HG02870 (cell line): ENCODE data around the gene DHRS13.
A peak's percentile ranks its signal among the peaks of the same experiment; 100 is the strongest.

Experiments
- ATAC-seq: cut with Tn5 transposase; IDR thresholded peaks from one replicate; pipeline ENCODE4 v1.9.1; 2021; ENCODE audit warnings: mild to moderate bottlenecking, moderate library complexity; ENCODE audit not compliant: unreplicated experiment

Gene DHRS13, protein sequence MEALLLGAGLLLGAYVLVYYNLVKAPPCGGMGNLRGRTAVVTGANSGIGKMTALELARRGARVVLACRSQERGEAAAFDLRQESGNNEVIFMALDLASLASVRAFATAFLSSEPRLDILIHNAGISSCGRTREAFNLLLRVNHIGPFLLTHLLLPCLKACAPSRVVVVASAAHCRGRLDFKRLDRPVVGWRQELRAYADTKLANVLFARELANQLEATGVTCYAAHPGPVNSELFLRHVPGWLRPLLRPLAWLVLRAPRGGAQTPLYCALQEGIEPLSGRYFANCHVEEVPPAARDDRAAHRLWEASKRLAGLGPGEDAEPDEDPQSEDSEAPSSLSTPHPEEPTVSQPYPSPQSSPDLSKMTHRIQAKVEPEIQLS

DNA sequence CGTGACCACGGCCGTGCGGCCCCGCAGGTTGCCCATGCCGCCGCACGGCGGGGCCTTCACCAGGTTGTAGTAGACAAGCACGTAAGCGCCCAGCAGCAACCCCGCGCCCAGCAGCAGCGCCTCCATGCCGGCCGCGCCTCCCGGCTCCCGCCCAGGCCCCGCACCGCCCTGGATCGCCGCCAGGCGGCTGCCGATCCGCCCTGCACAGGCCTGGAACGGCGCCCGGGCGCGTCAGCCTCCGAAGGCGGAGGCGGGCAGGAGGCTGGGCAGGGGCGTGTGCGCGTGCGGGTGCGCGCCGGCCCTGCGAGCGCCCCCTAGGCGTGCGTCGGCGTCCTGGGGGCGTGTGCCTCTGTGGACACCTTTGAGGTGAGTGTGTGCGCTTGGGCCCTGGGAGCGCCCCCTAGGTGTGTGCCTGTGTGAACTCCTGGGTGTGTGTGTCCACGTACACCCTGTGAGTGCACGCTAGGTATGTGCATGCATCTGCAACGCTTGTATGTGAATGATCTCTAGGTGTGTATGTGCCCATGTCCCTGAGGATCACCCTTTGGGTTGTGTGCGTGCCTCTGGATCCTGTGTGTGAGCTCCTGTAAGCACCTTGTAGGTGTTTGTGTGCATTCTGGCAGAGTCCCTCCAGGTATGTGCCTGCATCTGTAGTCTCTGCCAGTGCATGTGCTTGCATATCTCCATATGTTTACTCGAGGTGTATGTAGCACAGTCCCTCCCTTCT, at the start of gene DHRS13:
Gene DHRS13, minus strand, starts transcription at position 261 of the 727 bp plus-strand sequence. Its CDS starts 135 bp downstream, at position 126.
- peak; percentile 81 for ATAC-seq

DNA sequence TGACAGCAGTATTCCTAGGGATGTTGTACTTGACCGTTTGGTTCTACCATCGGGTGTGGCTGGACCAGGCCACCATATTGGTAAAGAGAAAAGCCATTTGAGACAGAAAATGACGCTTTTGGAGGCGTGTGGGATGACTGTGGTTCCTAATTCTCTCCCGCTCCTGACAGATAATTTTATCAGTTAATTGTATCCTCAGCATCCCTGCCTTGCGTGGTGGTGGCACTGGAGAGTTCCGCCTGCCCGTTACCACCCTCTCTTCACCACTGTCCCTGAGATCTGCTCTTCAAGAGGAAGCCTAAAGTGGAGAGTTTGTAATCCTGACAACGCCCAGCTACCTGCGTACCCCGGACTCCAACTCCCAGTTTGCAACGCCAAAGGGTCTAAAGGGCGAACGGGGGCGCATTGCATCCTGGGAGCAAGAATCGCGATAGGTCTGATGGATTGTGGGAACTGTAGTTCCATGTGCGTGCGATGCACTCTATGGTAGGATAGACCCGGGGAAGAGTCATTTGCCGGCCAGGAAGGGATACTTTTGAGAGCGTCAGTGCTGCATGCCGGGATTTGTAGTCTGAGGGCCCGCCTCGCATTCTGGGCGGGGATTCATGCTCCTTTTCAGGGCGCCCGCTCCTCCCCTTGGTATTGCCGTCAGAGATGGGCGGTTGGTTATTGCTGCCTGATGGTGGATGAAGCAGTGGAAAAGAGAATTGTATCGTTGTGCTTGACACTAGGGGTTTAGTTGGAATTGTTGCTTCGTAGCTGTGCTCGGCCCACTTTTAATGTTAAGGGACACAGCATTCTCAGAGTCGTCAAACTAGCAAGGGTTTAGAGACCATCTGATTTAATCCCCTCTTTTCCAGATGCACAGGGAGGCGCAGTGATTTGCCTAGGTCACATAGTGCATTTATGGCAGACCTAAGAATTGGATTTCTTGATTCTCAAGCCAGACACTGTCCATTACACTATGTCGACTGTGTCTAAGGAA, 49.4 kb upstream of the DHRS13 start:
- ATAC-seq, result peak; percentile 65

DNA sequence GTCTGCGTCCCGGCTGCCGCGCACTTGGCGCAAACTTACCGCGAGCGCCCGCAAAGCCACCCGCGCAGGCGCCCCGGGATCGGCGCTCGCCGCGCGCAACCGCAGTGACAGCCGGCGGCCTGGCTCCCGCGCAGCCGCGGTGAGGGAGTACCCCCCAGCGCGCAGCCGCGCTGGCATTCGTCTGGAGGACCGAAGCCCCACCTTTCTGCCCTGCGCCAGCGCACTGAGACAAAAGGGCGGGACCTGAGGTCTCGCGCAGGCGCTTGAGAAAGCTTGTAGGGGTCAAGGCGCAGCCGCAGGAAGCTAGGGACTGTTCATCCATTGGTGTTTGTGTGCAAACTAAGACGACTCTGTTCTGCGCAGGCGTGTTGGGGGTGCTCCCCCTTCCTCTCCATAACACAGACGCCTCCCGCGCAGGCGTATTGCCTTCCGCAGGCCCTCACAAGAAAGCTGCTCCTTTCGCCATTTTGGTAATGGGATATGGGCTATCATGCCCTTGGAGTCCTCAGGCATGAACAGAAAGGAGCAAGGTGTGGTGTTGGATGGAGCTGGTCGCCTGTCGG, 48.6 kb upstream of the DHRS13 start, which contains the start of gene PHF12:
Gene PHF12, minus strand, starts transcription at position 91 of the 563 bp plus-strand sequence. CDS start 558 bp downstream, outside the sequence.
- ATAC-seq, result peak; percentile 53

DNA sequence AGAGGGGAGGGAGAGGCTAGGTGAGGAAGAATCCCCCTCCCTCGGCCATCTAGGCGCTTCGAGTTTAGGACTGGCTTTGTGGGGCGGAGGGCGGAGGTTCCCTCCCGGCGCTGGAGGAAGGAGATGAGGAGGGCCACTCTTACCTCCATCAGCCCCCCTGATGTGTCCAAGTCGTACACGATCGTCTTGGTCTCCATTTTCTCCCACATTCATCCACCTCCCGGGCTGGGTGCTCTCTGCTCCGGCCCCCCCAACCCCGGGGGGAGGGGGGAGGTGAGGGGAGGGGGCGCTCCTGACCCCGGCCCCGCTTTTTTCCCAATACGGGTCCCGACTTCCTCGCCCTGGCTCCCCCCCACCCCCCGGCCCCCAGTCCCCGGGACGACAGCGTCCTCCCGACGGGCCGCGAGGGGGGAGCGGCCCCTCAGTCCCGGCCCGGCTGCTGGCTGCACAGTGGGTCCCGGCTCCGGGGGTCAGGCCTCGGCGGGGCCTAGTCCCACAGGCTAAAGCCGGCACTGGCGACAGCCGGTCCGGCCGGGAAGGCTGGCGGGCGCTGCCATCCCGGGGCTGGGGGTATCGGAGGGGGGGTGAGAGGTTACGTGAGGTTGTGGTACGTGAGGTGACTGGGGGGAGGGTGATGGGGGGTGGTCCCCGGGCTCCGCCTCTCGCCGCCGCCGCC, 48.0 kb upstream of the DHRS13 start:
- no peak for ATAC-seq

DNA sequence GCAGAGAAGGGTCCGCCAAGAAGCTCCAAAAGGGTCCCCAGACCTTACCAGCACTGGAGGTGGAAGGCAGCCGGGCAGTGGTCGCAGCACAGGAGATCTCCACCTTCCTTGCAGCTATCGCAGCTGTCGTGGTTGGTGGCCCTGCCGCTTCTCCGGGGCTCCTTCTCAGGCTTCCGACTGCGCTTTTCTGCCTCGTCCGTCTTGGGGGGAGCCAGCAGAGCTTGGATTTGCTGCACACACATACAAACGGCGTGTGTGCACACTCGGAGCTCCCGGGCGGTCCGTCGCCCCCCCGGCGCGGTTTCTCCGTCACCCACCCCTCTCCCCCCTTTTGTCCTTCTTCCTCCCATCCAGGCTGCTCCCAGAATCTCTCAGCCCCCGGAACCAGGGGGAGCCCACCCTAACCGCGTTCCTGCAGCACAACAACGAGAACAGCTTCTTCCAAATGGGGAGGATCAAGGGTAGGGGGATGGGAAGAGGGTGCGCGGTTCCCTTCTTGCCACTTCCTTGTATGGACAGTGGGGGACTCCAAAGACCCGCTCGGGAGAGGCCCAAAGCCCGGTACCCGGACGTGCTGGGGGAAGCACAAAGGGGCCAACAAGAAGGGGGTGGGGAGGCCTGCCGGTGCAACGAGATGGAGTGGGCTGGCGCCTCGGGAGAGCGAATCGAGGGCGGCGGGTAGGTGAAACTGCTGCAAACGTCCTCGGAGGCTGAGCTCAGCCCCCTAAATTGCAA, 47.3 kb upstream of the DHRS13 start:
- ATAC-seq, result no peak

DNA sequence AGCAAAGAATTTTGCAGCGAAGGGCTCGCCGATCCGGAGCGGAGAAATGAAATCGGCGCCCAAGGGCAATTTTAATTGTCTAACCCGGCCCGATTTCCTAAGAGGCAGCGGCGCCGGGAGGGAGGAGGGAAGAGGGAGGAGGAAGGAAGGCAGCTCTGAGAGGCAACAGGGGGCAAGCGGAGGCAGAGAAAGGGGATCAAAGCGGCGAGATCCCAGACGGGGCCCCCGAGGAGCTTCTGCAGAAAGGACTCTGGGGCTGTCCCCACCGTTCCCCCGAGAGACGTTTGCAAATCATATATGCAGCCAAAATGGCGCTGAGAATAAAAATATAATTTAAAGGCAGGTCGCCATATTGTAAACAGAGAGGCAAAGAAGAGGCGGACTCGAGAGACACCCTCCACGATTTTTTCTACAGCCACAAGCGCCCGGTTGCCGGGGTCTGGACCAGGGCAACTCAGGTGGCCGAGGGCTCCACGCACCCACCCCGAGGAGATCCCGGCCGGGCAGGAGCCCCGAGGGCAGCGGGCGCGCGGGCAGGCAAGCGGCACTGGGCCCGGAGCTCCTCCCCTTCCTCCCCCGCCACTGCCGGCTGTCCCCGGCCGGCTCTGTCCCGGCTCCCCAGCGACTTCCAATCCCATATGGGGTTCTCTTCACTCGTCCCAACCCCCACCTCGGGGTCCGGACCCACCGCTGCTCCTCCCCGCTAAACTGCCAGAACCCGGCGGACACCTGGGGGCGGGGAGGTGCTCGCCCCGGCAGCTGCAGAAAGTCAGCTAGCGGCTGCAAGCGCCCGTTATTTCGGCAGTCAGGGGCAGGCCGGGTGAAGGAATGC, 46.5 kb upstream of the DHRS13 start:
- ATAC-seq, result no peak

DNA sequence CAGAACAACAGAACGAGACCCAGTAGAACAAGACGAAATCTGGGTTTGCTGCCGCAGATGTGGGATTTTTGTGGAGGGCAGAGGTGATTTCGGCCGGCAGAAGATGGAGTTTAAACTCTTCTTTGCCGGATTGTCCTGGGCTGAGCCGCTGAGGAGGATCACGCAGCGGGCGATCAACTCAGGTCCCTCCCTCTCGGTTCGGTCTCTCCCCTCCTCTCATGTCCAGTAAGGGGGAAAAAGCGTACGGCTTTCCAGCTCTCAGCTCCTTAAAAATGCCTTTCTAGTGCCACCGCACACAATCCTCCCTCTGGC, 46.0 kb upstream of the DHRS13 start:
- ATAC-seq, result no peak

DNA sequence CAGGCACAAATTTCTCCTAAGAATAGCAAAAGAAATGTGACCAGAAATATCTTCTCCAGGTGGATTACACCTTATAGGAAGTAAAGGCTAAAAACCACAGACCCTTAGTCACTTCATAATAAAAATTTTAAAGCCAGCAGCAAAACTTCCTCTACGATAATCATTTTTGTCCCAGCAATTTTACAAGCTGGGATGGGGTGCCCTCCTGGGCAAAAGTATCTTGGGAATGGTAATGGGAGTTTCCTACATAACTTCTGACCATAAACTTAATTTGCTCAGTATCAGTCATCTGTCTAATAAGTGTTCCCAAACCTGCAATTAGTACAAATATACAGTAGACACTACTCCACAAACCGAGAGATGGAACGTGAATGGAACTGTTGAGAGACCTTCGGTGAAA, 45.5 kb upstream of the DHRS13 start:
- ATAC-seq, result no peak

DNA sequence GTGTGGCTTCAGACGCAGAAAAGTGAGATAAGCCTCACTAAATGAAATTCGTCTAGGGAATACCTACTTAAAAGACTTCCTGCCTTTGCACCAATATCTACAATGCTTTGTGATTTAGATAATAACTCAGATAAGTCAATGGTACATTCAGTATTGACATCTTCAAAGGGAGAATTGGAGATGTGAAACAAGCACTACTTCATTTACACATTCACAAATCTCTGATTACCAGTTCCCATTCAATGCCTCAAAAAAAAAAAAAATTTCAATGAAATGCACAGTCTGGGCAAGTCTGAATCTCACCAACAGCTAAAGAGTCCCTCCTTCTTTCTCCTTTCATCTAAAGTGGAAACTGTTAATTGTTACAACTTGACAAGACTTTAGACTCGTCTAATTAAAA, 44.8 kb upstream of the DHRS13 start:
- ATAC-seq, result no peak

DNA sequence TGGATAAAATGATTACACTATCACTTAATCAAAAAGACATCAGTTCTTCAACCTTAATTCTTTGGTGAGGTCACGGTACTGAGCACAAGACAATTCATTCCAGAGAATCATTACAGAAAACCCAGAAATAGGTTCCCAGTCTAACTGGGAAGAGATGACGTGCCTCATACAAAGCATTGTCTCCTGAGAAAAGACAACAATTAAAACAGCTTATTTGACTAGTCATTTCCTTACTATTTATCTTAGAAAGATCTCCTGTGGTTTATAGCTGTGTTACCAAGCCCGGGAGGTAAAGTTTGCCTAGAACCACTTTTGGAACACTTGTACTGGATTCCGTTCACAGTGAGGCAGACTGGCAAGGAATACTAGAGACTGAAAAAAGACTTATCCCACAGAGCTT, 43.4 kb upstream of the DHRS13 start:
- no peak for ATAC-seq

DNA sequence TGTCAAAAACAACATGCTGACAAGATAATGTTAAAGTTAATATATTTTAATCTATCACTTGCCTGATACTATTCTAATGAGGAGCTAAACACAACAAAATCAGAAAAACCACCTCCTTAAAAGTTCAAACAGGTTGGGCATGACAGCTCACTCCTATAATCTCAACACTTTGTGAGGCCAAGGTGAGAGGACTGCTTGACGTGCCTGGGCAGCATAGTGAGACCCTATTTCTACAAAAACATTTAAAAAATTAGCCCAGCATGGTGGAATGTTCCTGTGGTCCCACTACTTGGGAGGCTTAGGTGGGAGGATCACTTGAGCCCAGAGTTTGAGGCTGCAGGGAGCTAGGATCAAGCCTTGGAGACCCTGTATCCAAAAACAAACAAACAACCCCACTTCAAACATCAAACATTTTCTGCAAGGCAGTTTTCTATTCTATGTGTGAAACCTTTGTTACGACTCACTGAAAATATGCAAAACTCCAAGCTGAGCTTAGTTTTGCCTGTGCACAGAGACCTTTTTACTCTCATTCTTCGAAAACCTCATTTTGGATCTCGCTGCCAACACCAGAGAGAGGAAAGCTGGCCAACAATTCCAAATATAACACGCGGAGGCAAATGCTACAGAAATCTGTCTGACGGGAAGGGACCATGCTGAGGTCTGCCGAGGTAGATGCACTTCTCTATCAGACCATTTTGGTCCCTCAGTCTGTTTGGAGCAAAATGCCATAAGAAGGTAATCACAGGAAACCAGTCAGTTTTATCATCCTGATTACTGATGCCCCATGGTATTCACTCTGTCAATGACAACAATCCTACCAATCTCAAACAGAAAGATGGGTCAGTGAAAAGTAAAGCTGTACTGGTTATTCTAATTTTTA, 42.2 kb upstream of the DHRS13 start:
- ATAC-seq, result no peak

DNA sequence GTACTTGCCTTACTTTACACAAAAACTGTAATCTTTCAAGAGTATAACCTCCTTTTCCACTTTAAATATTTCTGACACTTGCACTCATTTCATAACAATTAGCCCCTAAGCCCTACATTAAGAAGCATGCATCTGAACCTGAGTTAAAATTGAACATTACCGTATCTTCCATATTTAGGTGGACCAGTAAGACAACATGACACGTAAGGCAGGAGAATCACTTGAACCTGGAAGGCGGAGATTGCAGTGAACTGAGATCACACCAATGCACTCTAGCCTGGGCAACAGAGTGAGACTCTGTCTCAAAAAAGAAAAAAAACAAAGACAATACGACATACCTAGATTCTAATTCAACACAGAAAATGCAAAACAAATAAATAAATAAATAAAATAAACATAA, 41.5 kb upstream of the DHRS13 start:
- no peak for ATAC-seq

DNA sequence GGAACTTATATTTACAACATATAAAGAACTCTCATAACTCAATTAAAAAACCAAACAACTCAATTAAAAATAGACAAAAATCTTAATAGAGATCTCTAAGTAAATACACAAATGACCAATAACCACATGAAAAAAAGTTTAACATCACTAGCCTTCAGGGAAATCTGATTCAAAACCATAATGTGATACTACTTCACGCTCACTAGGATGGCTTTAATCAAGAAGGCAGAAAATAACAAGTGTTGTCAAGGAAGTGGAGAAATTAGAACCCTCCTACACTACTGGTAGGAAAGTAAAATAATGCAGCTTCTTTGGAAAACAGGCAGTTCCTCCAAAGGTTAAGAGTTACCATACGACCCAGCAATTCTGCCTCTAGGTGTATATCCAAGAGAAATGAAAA, 40.0 kb upstream of the DHRS13 start:
- ATAC-seq, result no peak

DNA sequence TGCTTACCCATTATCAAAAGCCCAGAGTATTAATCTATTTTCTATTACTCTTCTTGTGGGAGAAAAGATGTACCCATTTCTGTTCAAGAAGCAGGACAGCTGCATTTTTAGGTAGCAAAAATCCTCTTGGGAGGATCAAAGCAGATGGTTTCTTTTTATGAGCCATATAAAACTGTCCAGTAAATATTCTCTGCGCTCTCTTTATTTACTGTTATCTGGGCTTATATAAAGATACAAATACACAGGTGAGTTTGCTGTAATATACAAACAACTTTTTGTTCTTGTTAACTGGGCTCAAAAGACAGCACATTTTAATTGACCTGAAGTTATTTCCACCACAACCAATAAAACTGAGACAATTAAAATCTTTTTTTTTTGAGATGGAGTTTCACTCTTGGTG, 38.4 kb upstream of the DHRS13 start:
- ATAC-seq, result no peak

DNA sequence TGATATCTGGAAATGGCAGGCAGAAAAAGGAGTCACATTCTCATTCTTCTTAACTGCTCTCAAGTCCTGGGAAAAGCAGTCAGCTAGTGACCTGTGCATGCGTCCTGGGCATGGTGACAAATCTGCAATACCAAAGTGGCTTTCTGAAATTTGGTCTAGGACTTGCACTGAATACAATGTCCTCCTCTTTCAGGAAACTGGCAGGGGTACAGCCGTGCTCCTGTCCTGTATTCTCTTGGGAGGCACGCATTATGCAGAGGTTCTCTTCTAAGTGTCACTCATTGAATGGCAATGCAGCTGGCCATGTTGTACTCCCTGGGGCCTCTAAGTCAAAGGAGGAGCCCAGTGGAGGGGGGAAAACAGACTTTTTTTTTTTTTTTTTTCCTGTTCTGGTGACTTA, 37.8 kb upstream of the DHRS13 start:
- ATAC-seq, result no peak

DNA sequence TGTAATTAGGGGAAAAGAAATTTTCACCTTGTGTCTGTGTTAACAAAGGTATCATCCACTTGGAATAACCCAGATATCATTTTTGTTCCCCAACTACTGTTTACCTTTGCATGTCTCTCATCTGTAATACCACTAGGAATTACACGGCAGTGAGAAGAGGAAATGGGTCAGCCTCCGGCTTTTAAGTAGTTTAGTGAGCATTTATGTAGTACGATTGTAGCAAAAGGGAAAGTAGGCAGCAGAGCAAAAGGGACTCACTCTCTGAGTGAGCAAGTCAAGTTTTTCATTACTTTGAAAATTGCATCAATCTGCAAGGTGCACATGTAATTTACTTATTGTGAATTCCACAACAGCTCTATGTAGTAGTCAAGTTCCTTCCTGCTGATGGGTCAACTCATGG, 37.3 kb upstream of the DHRS13 start:
- no peak for ATAC-seq

DNA sequence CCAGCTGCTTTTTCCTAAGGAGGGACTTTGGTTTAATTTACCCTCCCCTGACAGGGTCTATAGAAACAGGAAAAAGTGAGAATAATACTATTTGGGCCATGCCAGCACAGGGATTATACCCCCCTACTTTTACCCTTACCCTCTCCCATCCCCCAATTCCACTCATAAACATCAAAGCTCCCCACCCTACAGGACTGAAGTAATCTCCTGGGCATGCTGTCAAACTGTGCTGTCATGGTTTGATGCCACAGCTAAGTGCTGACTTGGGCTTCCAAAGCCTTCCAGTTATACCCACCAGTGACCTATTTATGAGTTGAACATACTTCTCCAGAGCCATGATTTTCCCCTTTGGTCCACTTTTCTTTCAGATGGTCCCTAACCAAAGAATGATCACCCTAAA, 35.7 kb upstream of the DHRS13 start:
- no peak for ATAC-seq
